Brain pericyte (primary cell): ENCODE results near the gene RBMY1F.
"Not testable (repeated sequence)": the region's sequence is repeated elsewhere in the genome, so short reads cannot be mapped to it uniquely, and the experiment has no call there.

Source experiments
- DNase-seq: peaks from one replicate; pipeline ENCODE4 v3.0.0-alpha.2; 2012; ENCODE audit warnings: low read depth, low spot score

Gene RBMY1F

GRCh38 chrY:22182823-22183222 lies at the start of gene RBMY1F:
RBMY1F (minus strand) TSS chrY:22182923; CDS start chrY:22180969, 1,954 bp downstream.
- DNase-seq = not testable (repeated sequence)

DNA sequence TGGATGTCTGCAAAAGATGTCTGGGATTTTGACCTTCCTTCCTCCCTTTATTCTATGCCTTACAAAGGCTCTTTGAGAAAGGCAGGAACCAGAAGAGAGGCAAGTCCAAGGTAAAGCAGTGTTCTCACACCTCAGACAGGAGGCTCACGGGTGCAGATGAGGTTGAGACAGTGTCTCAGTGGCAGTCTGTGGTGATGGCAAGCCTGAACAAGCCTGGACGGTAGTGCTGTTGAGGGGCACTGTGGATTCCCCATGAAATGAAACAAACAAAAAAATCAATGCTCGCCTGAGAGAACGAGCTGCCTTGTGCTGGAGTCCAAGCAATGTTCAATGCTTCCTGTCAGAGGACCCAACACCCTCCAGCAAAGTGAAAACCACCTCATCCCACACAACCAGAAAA lies 31.6 kb downstream of the RBMY1F start:
- not testable (repeated sequence) for DNase-seq

DNA sequence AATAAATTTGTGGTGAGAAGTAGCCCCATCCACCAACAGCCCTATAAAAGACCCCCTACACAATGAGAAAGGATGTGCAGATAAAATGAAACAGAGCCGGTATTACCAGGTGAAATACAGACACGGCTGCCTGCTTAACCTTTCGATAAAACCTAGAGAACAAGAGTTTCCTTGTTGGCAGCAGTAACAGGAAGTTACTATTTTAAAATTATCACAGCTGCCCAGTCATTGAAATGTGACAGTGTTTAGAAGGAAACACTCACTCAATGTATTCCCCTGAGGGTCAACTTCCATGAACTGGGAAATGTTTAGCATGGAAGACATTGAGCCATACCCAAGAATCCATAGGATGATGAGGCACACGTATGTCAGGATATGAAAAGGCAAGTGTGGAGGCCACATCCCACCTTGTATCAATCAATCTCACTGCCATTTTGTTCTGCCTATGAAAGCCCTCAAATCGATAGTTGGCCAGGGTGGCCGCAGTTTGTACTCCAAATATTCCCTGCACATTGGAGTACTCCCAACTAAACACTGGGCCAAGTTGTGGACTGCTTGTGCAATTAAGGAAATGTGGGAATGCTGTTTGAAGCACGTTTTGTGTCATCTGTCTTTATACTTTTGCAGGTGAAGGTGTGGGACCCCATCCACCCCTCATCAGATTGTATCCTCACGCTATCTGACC lies 41.6 kb downstream of the RBMY1F start:
- DNase-seq = not testable (repeated sequence)

DNA sequence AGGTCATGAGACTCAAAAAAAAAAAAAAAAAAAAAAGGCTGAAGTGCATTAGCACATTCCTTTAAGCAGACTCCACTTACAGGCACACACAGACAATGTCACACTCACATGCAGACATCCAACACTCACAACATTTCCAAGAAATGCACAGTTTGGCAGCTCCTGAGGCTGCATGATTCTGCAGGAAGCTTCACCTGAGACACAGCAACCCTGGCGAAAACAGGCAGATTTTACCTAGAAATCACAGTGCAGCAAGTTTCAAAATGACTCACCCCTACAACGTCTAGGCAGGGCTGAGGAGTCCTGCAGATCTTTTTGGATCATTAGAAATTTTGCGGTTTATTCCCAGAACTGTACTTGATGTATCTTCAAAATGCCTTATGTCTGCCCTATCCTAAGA lies 48.0 kb downstream of the RBMY1F start:
- not testable (repeated sequence) for DNase-seq

- DNase-seq = not testable (repeated sequence)
Measured at GRCh38 chrY:22130494-22130893, 52.2 kb downstream of the RBMY1F start.
